ENCODE results near the gene RAPGEF2.

- TF ChIP-seq CTCF (IDR thresholded peaks at IDR 0.05) (no peak), ZFX (IDR thresholded peaks at IDR 0.05; ENCODE audit: borderline replicate concordance) (no peak)
Observed at GRCh38 chr4:159221280-159221679, 118.4 kb downstream of the RAPGEF2 start.

Data from 22Rv1 (cell line).